HEK293 (cell line): ENCODE data around the gene HARBI1.

Source experiments
- CTCF ChIA-PET: fragments of 350-600 bp; formaldehyde crosslinking; extraction: SDS; loops from one replicate; lab custom pipeline; 2021; ENCODE audit warnings: antibody characterized with exemption; lab: Yijun Ruan, JAX
- POLR2A ChIA-PET: fragments of 300-600 bp; formaldehyde crosslinking; extraction: SDS; loops from one replicate; lab custom pipeline; 2020; ENCODE audit warnings: antibody characterized with exemption, inconsistent platforms; lab: Yijun Ruan, JAX
- H3K27ac ChIP-seq: fragments of 200-500 bp; sonication (Bioruptor generic); 2 replicates; pipeline ENCODE4 v1.5.1; 2014; ENCODE audit warnings: low read depth, low read length, control low read depth, inconsistent platforms; ENCODE audit errors: extremely low read depth
- H3K36me3 ChIP-seq, 2 experiments: fragments of 200-500 bp in 1 of 2; sonication (Bioruptor generic) in 1 of 2; 1 replicate in 1 of 2; 2 replicates in 1 of 2; pipeline ENCODE4 v1.5.1; 2014 to 2017; ENCODE audit warnings: inconsistent platforms in 2 of 2, low read length in 2 of 2; ENCODE audit not compliant: control insufficient read depth in 2 of 2, insufficient read depth in 1 of 2
- H3K4me1 ChIP-seq: fragments of 200-500 bp; sonication (Bioruptor generic); 2 replicates; pipeline ENCODE4 v1.5.1; 2014; ENCODE audit warnings: mild to moderate bottlenecking, low read length, inconsistent platforms; ENCODE audit not compliant: control insufficient read depth, insufficient read depth
- H3K4me3 ChIP-seq: 2 replicates; pipeline ENCODE4 v1.5.1; 2011; ENCODE audit warnings: low read depth, mild to moderate bottlenecking, control low read depth, low read length, moderate library complexity
- H3K9me3 ChIP-seq: fragments of 200-500 bp; sonication (Bioruptor generic); 2 replicates; pipeline ENCODE4 v1.5.1; 2014; ENCODE audit warnings: low read depth, low read length, inconsistent platforms; ENCODE audit not compliant: control insufficient read depth, insufficient read depth
- EGR2 ChIP-seq: fragments of 450-650 bp; formaldehyde crosslinking; IDR thresholded peaks from 2 replicates; pipeline ENCODE4 v1.5.1; 2016; ENCODE audit warnings: low read depth, missing biosample characterization, missing genetic modification characterization
- GLIS2 ChIP-seq: fragments of 450-650 bp; formaldehyde crosslinking; IDR thresholded peaks from 2 replicates; pipeline ENCODE4 v1.5.1; 2016; ENCODE audit warnings: missing biosample characterization, missing genetic modification characterization
- HOXD13 ChIP-seq: sonication (generic); formaldehyde crosslinking; IDR thresholded peaks from 2 replicates; pipeline ENCODE4 v1.8.0; 2022; ENCODE audit warnings: missing genetic modification reagents, borderline replicate concordance
- SCRT1 ChIP-seq: fragments of 450-650 bp; formaldehyde crosslinking; IDR thresholded peaks from 2 replicates; pipeline ENCODE4 v1.5.1; 2016; ENCODE audit warnings: missing biosample characterization, missing genetic modification characterization, borderline replicate concordance
- SETDB1 ChIP-seq: IDR thresholded peaks from one replicate; pipeline ENCODE4 v1.6.1; 2017; ENCODE audit warnings: mild to moderate bottlenecking, low read length, moderate library complexity, mixed read lengths; ENCODE audit not compliant: insufficient read length
- WT1 ChIP-seq: fragments of 450-650 bp; formaldehyde crosslinking; IDR thresholded peaks from 2 replicates; pipeline ENCODE4 v1.5.1; 2016; ENCODE audit warnings: missing biosample characterization, missing genetic modification characterization
- ZNF112 ChIP-seq: fragments of 450-650 bp; formaldehyde crosslinking; IDR thresholded peaks from 2 replicates; pipeline ENCODE4 v1.5.0; 2017; ENCODE audit warnings: missing biosample characterization, missing genetic modification characterization
- ZNF140 ChIP-seq: fragments of 450-650 bp; formaldehyde crosslinking; IDR thresholded peaks from 2 replicates; pipeline ENCODE4 v1.5.1; 2016; ENCODE audit warnings: missing biosample characterization, missing genetic modification characterization
- ZNF274 ChIP-seq, 2 experiments: fragments of 200-500 bp in 1 of 2; fragments of 450-650 bp in 1 of 2; sonication (Bioruptor generic) in 1 of 2; formaldehyde crosslinking in 1 of 2; IDR thresholded peaks; 2 replicates each; pipeline versions ENCODE4 v1.5.1 to v1.6.1; 2014 to 2016; ENCODE audit warnings: borderline replicate concordance in 1 of 2, inconsistent platforms in 1 of 2, low read length in 1 of 2, missing biosample characterization in 1 of 2, missing genetic modification characterization in 1 of 2
- ZNF302 ChIP-seq: fragments of 450-650 bp; formaldehyde crosslinking; IDR thresholded peaks from 2 replicates; pipeline ENCODE4 v1.5.1; 2016; ENCODE audit warnings: missing biosample characterization, missing genetic modification characterization, low read depth
- ZNF473 ChIP-seq: fragments of 450-650 bp; formaldehyde crosslinking; IDR thresholded peaks from 2 replicates; pipeline ENCODE4 v1.5.1; 2017; ENCODE audit warnings: missing biosample characterization, missing genetic modification characterization
- ZNF529 ChIP-seq: fragments of 450-650 bp; formaldehyde crosslinking; IDR thresholded peaks from 2 replicates; pipeline ENCODE4 v1.5.1; 2017; ENCODE audit warnings: missing genetic modification characterization, missing biosample characterization; ENCODE audit not compliant: insufficient replicate concordance
- ZNF561 ChIP-seq: fragments of 450-650 bp; IDR thresholded peaks from 2 replicates; pipeline ENCODE4 v1.5.1; 2018; ENCODE audit warnings: missing biosample characterization, missing genetic modification characterization, borderline replicate concordance
- ZNF623 ChIP-seq: fragments of 450-650 bp; formaldehyde crosslinking; IDR thresholded peaks from 2 replicates; pipeline ENCODE4 v1.5.1; 2016; ENCODE audit warnings: missing biosample characterization, missing genetic modification characterization
- ZNF830 ChIP-seq: fragments of 450-650 bp; IDR thresholded peaks from 2 replicates; pipeline ENCODE4 v1.5.0; 2018; ENCODE audit warnings: missing biosample characterization, missing genetic modification characterization, low read depth, mild to moderate bottlenecking, moderate library complexity
- TF ChIP-seq, protein P1 (sequence below): fragments of 450-650 bp; formaldehyde crosslinking; IDR thresholded peaks from 2 replicates; pipeline ENCODE4 v1.5.1; 2016; ENCODE audit warnings: missing biosample characterization, missing genetic modification characterization
- TF ChIP-seq, protein P2 (sequence below): fragments of 450-650 bp; formaldehyde crosslinking; IDR thresholded peaks from 2 replicates; pipeline ENCODE4 v1.5.1; 2016; ENCODE audit warnings: missing biosample characterization, missing genetic modification characterization, low read depth

Gene HARBI1

DNA sequence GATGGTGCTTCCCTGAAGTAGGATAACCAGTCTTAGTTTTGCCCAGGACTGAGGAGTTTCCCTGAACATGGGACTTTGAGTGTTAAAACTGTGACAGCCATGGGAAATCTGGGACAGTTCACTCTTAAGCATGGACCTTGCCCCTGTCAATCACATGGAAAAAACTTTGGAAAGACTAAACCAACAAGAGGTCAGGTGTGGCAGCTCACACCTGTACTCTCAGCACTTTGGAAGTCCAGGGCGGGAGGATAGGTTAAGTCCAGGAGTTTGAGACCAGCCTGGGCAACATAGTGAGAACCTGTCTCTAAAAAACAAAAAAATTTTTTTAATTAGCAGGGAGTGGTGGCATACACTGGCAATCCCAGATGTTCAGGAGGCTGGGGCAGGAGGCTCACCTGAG, 19.9 kb downstream of the HARBI1 start:
- CTCF ChIA-PET, result no interaction called here
- Histone ChIP-seq H3K4me3 (no peak overlapping the region), H3K9me3 (no peaks in the 10 kb centered on the region), H3K36me3 (no peaks in the 10 kb centered on the region), H3K4me1 (no peaks in the 10 kb centered on the region), H3K27ac (no peak overlapping the region)
- POLR2A ChIA-PET, result no interaction called here
- TF ChIP-seq ZNF140 (tag by site-specific recombination) (no peak), ZNF473 (no peak)

DNA sequence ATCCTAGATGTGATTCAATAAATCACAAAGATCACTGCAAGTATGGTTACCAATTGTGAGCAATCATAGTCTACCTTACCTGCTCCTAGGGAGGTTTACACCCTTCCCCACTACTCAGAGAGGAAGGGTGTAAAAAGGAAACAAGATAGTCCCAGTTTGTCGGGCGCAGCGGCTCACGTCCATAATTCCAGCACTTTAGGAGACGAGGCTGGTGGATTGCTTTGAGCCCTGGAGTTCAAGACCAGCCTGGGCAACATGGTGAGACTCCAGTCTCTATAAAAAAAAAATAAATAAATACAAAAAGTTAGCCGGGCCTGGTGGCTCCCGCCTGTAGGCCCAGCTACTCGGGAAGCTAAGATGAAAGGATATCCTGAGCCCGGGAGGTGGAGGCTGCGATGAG, 22.2 kb downstream of the HARBI1 start:
- H3K4me3 ChIP-seq, result no peak overlapping the region
- TF ChIP-seq SETDB1 (no peak), HOXD13 (no peak), ZNF623 (no peak), EGR2 (tag by site-specific recombination) (no peak), ZNF112 (tag by site-specific recombination) (no peak), ZNF274 (IDR thresholded peaks at IDR 0.05; ENCODE audit: low read length) (no peak), ZNF274 (tag by site-specific recombination; IDR thresholded peaks at IDR 0.05; ENCODE audit: borderline replicate concordance) (no peak), ZNF830 (tag by site-specific recombination) (no peak), ZNF561 (tag by site-specific recombination) (no peak), ZNF529 (tag by site-specific recombination) (no peak)
- TF ChIP-seq, protein P1, sequence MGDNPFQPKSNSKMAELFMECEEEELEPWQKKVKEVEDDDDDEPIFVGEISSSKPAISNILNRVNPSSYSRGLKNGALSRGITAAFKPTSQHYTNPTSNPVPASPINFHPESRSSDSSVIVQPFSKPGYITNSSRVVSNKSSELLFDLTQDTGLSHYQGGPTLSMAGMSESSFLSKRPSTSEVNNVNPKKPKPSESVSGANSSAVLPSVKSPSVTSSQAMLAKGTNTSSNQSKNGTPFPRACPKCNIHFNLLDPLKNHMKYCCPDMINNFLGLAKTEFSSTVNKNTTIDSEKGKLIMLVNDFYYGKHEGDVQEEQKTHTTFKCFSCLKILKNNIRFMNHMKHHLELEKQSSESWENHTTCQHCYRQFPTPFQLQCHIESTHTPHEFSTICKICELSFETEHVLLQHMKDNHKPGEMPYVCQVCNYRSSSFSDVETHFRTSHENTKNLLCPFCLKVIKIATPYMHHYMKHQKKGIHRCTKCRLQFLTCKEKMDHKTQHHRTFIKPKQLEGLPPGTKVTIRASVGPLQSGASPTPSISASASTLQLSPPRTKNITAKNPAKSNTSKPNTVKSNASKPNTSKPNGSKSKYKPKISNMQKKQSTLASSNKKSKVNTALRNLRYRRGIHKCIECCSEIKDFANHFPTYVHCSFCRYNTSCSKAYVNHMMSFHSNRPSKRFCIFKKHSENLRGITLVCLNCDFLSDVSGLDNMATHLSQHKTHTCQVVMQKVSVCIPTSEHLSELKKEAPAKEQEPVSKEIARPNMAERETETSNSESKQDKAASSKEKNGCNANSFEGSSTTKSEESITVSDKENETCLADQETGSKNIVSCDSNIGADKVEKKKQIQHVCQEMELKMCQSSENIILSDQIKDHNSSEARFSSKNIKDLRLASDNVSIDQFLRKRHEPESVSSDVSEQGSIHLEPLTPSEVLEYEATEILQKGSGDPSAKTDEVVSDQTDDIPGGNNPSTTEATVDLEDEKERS, result no peak
- H3K9me3 ChIP-seq, result no peaks in the 10 kb centered on the region
- no peak overlapping the region for H3K27ac ChIP-seq
- CTCF ChIA-PET, result interaction anchor here (0.7 to 0.8 kb wide), 2 partner anchors 21 to 24 kb away, joined by 3 to 4 read pairs; no protein-coding TSS in a partner anchor
- 0 out of 2 replicates have a peak, but pooled peaks cover 3% of the 10 kb centered on the region for H3K4me1 ChIP-seq
- no peaks in the 10 kb centered on the region for H3K36me3 ChIP-seq
- POLR2A ChIA-PET, result interaction anchor here (1.3 to 1.7 kb wide), 4 partner anchors 17 to 39 kb away, joined by 4 to 13 read pairs (median 9); partner anchors contain the start of genes ATG13 and HARBI1

DNA sequence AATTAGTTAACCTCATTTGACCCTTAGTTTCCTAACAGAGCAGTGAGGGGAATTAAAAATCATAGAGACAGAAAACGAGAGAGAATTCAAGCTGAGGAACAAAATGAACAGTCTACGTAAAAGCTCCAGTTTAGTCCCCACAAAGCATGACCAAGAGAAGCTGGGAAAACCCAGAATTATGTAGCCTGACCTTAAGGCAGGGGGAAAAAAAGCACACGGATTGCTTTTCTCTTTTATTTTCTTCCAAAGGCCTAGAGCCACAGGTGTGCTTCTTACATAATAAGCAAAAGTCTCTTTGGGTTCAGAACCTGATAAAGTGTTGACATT, 22.7 kb downstream of the HARBI1 start:
- ChIA-PET CTCF (interaction anchor here (0.8 to 0.9 kb wide), 2 partner anchors 25 to 65 kb away, joined by 3 read pairs; no protein-coding TSS in a partner anchor), POLR2A (interaction anchor here (0.6 to 1.7 kb wide), 10 partner anchors 14 to 166 kb away, joined by 3 to 13 read pairs (median 5); partner anchors contain the start of genes ARHGAP1, ATG13, HARBI1 and ZNF408)

More for the DNA sequence above, 22.7 kb downstream of the HARBI1 start:
- Histone ChIP-seq H3K4me3 (peak overlapping the region; percentile 88), H3K36me3 (no peaks in the 10 kb centered on the region), H3K27ac (peak overlapping the region; percentile 75; the same call in 1 of the 2 replicates), H3K9me3 (no peaks in the 10 kb centered on the region), H3K4me1 (0 out of 2 replicates have a peak, but pooled peaks cover 3% of the 10 kb centered on the region)
- no peak for TF ChIP-seq WT1 (tag by site-specific recombination)
- peak; percentile 9; the same call in 1 of the 2 replicates for TF ChIP-seq SCRT1 (tag by site-specific recombination)
- no peak for TF ChIP-seq GLIS2
- TF ChIP-seq ZNF302, result no peak
- TF ChIP-seq, protein P2, sequence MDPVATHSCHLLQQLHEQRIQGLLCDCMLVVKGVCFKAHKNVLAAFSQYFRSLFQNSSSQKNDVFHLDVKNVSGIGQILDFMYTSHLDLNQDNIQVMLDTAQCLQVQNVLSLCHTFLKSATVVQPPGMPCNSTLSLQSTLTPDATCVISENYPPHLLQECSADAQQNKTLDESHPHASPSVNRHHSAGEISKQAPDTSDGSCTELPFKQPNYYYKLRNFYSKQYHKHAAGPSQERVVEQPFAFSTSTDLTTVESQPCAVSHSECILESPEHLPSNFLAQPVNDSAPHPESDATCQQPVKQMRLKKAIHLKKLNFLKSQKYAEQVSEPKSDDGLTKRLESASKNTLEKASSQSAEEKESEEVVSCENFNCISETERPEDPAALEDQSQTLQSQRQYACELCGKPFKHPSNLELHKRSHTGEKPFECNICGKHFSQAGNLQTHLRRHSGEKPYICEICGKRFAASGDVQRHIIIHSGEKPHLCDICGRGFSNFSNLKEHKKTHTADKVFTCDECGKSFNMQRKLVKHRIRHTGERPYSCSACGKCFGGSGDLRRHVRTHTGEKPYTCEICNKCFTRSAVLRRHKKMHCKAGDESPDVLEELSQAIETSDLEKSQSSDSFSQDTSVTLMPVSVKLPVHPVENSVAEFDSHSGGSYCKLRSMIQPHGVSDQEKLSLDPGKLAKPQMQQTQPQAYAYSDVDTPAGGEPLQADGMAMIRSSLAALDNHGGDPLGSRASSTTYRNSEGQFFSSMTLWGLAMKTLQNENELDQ (tag by site-specific recombination), result no peak
